HG02943 (cell line): ENCODE measurements around the gene RMI2.

Experiments used
- ATAC-seq: cut with Tn5 transposase; IDR thresholded peaks from one replicate; pipeline ENCODE4 v1.9.1; 2021; ENCODE audit warnings: mild to moderate bottlenecking, low read depth, moderate library complexity; ENCODE audit not compliant: unreplicated experiment

RMI2 gene

DNA sequence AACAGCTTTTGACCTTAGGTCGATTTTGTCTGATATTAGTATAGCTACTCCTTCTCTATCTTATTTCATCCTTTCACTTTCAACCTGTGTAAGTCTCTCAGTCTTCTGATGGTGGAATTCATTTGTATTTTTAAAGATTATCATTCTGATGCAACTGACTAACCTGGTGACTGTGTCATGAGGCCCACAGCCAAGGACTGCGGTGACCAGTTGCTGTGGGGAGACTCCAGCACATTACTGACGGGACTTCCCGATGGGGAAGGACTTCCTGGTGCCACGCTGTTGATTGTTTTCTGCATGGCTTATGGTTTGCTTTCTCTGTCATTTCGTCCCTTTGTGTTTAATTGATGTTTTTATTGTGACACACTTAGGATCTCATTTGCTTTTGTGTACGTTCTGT is 34.2 kb downstream of the RMI2 start:
- no peak for ATAC-seq

GRCh38 chr16:11380836-11381235 is 35.6 kb downstream of the RMI2 start:
- ATAC-seq, result no peak

- ATAC-seq, result no peak
Measured at GRCh38 chr16:11383481-11384183, 38.4 kb downstream of the RMI2 start.

DNA sequence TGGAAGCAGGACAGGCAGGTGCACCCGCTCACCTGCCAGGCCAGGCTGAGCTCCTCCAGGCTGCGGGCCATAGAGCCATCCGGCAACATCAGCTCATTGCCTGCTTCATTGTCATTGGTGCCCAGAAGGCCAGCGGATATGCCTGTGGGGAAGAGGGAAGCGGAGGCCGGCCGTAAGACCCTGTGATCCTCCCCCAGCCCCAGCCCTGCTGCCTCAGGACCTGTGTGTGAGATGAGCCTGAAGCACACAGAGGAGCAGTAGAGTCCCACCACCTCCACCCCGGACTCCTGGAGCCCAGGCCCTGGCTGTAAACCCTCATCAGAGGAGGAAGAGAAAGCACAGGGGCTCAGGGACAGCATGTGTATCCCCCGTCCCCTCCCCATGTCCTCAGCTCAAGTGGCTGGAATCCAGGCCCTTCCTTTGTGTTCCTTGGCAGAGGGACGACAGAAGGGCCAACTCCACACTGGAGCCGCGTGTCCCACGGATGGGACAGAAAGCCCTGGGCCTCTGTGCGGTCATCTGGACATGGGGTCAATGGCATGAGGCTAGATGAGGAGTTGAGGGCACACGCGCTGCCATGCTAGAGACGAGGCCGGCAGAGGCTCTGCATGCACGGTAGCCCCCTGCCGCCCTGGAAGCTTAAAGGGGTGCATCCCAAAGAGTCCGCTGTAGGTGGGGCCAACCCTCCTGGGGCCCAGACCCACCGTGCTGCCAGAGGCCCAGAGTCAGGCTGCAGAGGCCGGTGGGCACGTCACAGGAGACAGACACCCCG is 39.1 kb downstream of the RMI2 start:
- no peak for ATAC-seq

GRCh38 chr16:11384956-11385586 is 39.8 kb downstream of the RMI2 start:
- ATAC-seq, result no peak

DNA sequence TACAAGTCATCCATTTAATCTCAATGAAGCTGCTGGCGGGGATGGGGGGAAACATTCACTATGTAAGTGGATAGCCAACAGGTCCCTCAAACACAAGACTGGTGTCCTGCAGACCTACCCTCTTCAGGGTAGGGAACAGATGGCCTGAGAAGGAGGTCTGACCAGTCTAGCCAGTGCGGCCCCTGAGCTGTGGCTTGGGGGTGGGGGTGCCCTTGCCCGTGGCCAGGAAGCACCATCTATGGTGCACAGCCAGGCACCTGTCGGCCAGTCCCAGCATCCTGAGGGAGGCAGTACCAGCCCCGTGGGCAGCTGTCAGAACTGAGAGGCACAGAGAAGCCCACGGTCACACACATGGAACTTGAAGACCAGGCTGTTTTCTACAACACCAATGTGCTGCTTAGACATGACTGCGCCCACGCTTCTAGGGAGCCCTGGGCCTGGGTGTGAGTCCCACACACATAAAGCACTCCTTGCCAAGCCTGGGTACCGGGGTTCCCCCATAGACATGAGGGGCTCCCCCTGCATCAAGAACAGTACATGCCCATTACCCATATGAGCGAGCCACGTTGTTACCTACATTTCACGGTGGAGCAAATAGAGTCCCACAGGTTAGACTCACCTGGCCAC is 40.9 kb downstream of the RMI2 start:
- ATAC-seq, result no peak

- no peak for ATAC-seq
Measured at GRCh38 chr16:11386791-11387546, 41.7 kb downstream of the RMI2 start.

- no peak for ATAC-seq
Measured at GRCh38 chr16:11389083-11389482, 43.8 kb downstream of the RMI2 start.

DNA sequence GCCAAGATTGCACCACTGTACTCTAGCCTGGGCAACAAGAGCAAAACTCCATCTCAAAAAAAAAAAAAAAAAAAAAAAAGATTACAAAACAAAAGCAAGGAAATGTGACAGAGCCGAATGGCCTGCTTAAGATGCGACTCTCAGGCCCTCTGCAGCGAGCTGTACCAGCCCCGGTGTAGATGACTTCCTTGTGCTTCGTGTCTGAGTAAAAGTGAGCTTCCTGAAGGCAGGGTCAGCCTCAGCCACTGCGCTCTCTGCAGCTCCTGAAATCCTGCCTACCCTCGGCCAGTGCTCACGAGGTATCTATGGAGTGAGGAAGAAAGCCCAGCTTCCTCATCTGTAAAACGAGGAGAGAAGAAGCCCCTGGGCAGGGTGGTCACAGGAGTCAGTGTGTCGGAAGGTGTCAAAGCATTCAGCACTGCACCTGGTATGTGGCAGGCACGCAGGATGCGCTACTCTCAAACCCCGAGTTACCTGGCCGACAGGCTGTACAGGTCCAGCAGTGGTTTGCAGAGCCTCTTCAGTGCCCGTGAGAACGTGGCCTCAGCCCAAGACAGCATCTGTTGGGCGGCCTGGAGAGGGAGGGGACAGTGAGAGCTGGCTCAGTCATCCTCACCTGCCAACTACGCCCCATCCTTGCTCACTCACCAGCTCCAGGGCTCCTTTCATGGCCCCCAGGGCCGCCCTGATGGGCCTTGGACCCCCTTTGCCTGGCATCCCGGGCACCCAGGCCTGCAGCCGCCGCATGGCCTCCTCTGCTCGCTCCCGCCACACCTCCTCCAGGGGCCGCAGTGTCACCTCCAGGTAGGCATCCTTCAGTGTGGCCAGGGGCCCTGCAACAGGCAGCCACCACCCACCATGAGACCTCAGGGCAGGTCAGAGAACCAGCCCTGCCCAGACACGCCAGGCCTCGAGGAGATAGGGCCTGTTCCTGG is 44.6 kb downstream of the RMI2 start:
- ATAC-seq, result no peak

- ATAC-seq, result no peak
Measured at GRCh38 chr16:11390573-11391495, 45.6 kb downstream of the RMI2 start.

GRCh38 chr16:11391576-11391975 is 46.3 kb downstream of the RMI2 start:
- ATAC-seq, result no peak

GRCh38 chr16:11392041-11392581 is 46.9 kb downstream of the RMI2 start:
- ATAC-seq, result no peak

DNA sequence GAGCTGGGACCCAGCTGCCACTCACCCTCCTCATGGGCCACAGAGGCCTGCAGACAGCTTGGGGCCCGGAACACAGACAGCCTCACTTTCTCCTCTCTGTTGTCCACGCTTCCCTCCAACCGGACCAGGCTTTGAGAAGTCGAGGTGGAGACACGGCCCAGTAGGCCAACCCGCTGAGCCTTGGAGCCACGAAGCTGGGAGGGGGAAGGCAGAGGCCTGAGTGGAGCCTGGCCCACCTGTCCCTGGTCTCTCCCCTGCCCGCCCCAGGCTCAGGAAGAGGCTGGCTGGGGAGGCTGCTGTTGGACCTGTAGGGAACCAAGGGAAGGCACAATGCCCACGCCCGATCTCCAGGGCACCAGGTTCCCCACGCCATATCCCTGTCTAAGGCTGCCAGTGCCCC is 48.1 kb downstream of the RMI2 start:
- no peak for ATAC-seq

- ATAC-seq, result no peak
Measured at GRCh38 chr16:11393861-11394592, 48.8 kb downstream of the RMI2 start.

DNA sequence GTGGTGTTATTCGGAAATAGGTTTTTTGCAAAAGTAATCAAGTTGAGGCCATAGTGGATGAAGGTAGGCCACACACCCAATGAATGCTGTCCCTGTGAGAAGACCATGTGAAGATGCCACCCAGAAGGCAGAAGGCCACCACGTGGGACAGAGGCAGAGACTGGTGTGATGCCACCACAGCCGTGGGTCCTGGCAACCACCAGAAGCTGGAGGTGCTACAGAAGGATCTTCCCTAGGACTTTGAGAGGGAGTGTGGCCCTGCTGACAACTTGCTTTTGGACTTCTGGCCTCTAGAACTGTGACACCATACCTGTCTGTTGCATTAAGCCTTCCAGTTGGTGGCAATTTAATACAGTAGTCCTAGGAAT is 49.3 kb downstream of the RMI2 start:
- ATAC-seq, result no peak

- no peak for ATAC-seq
Measured at GRCh38 chr16:11395008-11395948, 50.0 kb downstream of the RMI2 start.

GRCh38 chr16:11395949-11396240 is 50.6 kb downstream of the RMI2 start:
- no peak for ATAC-seq
